HG03025 (cell line): ENCODE results near the gene TMEM253.

Experiments
- ATAC-seq: cut with Tn5 transposase; IDR thresholded peaks from one replicate; pipeline ENCODE4 v1.9.1; 2021; ENCODE audit warnings: mild to moderate bottlenecking, moderate library complexity; ENCODE audit not compliant: unreplicated experiment, low FRiP score

The TMEM253 gene

GRCh38 chr14:21103411-21103709 is 2.5 kb downstream of the TMEM253 start:
- ATAC-seq, result no peak

GRCh38 chr14:21103710-21104447 is 3.0 kb downstream of the TMEM253 start:
- peak; percentile 91 for ATAC-seq

GRCh38 chr14:21104448-21105060 is 3.7 kb downstream of the TMEM253 start:
- ATAC-seq, result no peak

- ATAC-seq, result no peak
These were observed 4.2 kb downstream of the TMEM253 start for GRCh38 chr14:21105095-21105494.

- ATAC-seq, result no peak
These were observed 5.3 kb downstream of the TMEM253 start for GRCh38 chr14:21106176-21106497.

- no peak for ATAC-seq
These were observed 5.8 kb downstream of the TMEM253 start for GRCh38 chr14:21106498-21107282.

- no peak for ATAC-seq
These were observed 6.5 kb downstream of the TMEM253 start for GRCh38 chr14:21107283-21107800.

- ATAC-seq, result no peak
These were observed 7.9 kb downstream of the TMEM253 start for GRCh38 chr14:21108791-21109190.

- ATAC-seq, result no peak
These were observed 8.7 kb downstream of the TMEM253 start for GRCh38 chr14:21109377-21110138.

- ATAC-seq, result no peak
These were observed 11.4 kb downstream of the TMEM253 start for GRCh38 chr14:21112255-21112654.

- no peak for ATAC-seq
These were observed 12.5 kb downstream of the TMEM253 start for GRCh38 chr14:21113369-21113768.

GRCh38 chr14:21118933-21119332 is 18.1 kb downstream of the TMEM253 start:
- ATAC-seq, result no peak

- no peak for ATAC-seq
These were observed 19.8 kb downstream of the TMEM253 start for GRCh38 chr14:21120686-21121085.

- no peak for ATAC-seq
These were observed 20.3 kb downstream of the TMEM253 start for GRCh38 chr14:21121122-21121521.

GRCh38 chr14:21123429-21123828 is 22.6 kb downstream of the TMEM253 start:
- ATAC-seq, result no peak

- ATAC-seq, result no peak
These were observed 33.0 kb downstream of the TMEM253 start for GRCh38 chr14:21133901-21134300.

- ATAC-seq, result no peak
These were observed 35.2 kb downstream of the TMEM253 start for GRCh38 chr14:21136024-21136423.

- no peak for ATAC-seq
These were observed 41.5 kb downstream of the TMEM253 start for GRCh38 chr14:21142357-21142756.

GRCh38 chr14:21145437-21145836 is 44.6 kb downstream of the TMEM253 start:
- ATAC-seq, result no peak

GRCh38 chr14:21149641-21150367 is 48.9 kb downstream of the TMEM253 start:
- ATAC-seq, result no peak
